Stimulated activated CD8-positive, alpha-beta memory T cell treated with anti-CD3 and anti-CD28 coated beads, Interleukin-4, amount 100 ng/mL, for 48 hours (primary cell): Measurements from ENCODE around the gene PITPNM3.
A peak's percentile ranks its signal among the peaks of the same experiment; 100 is the strongest.

Experiments used
- DNase-seq: peaks from one replicate; pipeline ENCODE4 v3.0.0-alpha.2; 2020

The PITPNM3 gene

DNA sequence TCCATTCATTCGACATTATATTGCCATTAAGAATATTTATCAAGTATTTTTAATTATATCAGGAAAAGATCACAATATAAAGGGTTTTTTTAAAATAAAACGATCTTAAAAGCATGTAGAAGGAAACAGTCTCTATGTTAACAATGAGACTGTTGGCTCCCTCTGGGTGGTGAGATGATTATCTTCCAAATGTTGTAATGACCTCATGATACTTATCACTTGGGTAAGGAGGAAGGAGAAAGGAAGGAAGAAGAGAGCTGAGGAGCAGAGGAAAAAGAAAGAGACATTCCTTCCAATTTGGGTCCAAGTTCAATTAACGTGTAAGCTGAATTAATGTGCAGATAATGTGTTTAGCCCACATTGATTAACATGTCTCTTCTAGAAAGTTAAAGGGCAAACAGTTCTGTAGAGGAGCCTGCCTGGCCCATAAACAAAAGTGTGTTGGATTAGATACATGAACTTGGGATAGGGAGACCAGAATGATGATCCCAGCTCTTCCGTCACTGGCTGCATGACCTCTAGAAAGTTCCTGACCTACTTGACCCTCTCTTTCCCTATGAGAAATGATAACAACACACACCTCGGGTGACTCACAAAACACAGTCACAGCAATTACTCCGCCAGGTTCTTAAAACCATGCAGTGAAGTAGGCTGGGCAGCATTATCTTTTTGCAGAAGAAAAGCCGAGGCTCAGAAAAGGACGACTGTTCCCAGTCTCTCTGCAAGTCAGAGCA is 80.1 kb downstream of the PITPNM3 start:
- no peak for DNase-seq

DNA sequence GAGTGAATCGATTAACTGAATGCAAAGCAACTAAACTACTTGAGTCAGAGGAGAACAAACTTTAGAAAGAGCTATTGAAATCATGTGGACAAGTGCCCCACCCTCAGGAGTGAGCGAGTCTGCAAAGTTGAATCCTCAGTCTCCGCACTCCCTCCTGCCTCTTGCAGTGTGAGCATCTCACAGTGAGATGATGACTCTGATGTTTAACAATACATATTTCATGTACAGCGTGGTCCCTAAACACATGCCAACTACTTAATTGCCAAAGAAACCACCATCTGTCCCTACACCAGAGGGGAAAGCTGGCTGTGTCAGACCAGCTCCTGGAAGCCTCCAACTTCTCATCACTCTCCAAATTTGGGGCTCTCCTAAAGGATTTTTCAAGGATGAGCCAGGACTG is 80.9 kb downstream of the PITPNM3 start:
- DNase-seq: no peak

DNA sequence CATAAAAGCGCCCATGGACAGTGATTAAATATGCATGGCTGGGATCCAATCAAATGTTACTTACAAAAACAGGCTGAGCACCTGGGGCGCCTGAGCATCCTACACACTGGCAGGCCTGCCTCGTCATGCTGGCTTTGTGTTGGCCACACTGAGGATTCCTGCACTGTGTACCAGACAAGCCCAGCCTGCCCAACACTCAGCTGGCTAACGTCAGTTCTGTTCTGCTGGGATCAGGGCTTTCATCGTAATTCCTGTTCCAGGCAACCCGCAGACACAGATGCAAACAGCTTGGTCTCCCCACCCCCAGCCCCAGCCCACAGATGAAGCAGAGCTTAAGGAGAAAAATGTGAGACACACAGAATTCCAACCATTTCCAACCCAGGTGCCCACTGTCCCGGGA is 81.4 kb downstream of the PITPNM3 start:
- DNase-seq: no peak

DNA sequence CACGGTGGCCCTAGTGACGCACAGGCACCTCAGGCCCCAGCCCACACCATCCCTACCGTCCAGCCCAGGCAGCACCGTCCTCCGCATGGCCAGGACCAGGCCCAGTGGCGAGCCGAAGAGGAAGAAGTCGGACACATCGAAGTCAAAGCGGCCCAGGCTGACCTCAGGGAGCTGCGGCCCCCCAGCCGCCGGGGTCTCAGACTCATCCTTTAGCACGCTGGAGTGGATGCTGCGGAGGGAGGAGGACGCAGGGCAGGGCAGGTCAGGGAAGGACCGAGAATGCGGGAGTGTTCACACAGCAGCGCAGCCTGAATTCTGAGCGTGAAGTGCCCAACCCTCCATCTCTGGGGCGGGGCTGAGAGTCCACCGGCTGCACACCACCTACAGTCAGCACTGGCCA is 82.0 kb downstream of the PITPNM3 start:
- DNase-seq: no peak

DNA sequence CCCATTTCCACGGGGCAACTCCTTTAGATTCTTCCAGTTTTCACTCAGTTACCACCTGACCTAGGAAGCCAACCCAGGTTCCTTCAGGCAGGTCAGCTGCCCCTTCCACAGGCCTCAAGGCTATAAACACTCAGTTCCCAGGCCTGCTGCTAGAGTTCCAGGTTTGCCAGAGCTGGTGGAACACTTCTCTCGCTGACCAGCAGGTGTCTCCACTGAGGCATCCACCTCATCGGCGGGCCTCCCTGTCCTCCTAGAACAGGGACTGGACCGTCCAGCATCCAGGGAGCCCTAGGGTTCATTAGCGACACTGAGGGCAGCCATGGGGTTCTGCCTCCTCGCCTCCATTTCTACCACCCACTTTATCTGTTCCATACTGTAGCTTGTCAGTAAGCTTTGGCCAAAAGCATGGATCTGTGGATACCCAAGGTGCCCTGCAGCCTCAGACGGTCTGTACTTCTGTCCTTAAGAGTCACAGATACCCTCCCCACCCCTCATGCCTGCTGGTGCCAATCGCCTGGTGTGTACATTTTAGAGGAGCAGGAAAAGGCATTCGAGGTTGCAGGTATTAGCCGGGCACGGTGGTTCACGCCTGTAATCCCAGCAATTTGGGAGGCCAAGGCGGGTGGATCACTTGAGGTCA is 83.1 kb downstream of the PITPNM3 start:
- peak; percentile 84 for DNase-seq

DNA sequence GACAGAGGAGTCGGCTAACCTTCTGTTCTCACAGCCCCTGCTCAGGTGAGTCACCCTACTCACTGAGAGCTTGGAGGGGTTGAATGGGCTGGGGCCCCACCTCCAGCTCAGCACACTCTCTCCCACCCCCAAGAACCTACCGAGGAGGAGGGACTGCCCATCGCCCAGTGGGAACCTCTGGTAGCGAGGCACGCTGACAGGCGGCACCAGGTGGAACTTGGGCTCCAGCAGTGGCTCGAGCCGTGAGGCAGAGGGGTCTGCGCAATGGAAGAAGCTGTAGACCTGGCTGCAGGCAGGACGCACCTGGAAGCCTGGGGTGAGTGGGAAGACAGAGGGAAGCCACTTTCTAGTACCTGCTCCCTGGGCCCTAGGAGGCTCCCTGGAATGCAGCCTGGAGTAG is 83.8 kb downstream of the PITPNM3 start:
- DNase-seq: no peak

DNA sequence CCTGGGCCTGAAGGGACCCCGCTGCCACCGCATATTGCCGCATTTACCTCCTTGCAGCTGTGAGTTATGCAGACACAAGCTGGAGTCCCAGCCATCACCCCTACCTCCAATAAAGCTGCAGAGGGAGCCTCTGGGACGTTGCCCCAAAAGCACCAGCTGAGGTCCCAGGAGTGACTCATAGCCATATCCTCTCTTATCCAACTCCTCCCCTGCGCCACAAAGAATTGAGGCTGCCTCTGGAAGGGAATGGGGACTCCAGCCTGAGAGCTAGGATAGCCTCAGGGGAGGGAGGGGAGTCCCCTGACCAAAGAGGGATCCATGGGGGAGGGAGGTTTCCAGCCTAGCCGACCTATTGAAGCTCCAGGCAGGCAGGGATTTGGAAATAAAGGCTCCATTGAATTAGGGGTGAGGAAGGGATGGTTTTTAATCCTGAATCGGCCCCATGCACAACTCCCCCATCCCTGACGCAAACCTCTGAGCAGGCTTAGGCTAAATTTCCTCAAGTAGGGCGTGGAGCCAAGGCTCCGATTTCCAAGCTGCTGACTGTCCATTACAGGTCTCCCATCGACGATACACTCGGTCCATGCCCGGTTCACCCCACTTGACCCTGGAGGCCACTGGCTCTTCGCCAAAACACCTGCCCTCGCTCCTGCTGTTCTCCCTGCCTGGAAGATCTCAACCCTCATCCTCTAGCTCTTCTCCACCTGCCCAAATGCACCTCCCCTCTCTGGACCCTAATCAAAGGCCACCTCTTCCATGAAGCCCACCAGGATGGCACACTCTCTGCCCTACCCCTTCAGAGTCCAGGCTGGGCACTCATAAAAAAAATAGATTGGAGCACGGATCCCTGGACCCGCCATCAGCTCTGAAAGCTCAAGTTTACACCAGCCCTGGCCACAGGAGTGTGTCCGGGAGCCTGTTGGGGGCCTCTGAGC is 84.6 kb downstream of the PITPNM3 start:
- no peak for DNase-seq

DNA sequence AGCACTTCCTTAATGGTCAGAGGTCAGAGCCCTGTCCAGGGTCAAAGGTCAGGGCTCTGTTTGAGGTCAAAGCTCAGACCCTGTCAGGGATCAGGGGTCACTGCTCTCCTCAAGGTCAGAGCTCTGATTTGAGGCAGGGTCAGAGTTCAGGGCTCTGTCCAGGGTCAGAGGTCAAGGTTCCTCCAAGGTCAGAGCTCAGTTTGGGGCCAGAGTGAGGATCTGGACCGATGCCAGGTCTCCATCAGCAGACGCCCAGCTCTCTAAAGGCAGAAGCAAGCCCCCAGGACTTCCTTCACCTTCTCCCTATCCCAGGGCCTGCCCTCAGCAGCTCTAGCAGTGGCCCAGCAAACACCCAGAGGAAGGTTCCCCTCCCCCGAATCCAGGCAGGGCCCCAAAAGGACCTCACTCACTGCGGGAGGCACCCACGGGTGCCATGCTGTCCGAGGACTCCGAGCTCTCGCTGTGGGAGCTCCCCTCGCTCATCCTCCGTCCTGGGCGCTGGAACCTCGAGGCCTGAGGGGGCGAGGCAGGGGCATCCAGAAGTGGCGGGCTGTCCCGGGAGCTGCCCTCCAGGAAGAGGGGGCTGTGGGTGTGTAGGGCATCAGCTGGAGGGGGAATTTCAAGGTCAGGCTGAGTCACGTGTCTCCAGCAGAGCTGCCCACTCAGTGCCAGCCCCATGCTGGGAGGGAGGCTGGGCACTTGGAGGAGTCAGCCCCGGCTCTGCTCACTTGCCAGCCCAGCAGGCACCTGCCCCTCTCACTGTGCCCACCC is 85.4 kb downstream of the PITPNM3 start:
- DNase-seq: no peak

DNA sequence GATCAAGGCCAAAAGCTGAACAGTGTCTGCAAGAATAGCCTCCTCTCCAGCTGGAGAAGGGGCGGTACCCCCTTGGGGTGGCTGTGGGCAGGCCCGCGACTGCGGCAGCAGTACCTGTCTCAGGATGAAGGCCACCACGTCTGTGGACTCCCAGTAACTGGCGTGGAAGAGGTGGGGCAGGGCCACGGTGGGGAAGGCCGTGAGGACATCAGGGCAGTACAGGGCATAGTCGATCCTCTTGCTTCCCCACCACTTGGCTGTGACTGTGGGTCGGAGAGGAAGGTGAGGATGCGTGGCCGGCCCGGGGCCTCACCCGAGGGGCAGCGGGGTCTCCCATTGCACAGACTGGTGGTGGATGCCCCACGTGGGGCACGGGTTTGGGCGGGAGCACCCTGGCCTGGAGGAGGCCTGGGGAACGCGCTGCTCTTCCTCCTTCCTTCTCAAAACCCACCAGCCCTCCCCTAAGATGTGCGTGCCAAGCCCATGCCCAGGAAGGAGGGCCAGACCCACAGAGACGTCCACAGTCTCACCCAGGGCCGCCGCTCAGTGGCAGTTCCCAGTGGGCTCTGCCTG is 86.1 kb downstream of the PITPNM3 start:
- DNase-seq: no peak

DNA sequence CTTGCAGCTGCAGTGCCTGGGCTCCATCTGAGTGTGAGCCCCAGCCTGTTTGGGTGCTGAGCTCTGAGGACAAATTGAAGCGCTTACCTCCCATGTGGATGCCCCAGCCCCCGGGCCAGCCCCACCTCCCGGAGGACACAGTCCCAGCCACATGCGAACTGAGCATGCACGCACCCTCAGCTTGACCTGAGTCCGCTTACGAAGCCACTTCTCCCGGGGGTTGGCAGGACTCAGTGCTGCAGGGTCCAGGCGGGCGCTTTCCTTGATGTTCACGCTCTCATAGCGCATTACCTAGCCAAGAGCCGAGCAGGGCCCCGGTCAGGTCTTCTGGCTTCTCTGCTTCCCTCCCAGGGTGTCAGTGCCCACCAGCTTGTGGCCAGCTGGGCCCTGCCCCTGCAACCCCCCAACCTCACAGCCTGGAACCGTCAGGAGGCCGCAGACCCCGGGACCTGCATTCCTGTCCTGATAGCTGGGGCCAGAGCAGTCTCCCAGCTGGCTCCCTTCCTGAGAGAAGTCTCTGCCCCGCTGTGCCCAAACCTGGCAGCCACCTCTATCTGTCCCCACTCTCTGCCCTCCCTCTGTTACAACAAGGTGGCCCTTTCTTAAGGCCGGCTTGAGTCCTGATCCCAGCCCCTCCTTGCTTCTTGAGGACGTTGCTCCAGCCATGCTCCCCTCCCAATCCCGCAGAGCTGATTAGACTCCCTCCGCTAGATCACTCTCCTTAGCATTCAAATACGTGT is 88.1 kb downstream of the PITPNM3 start:
- DNase-seq: no peak

DNA sequence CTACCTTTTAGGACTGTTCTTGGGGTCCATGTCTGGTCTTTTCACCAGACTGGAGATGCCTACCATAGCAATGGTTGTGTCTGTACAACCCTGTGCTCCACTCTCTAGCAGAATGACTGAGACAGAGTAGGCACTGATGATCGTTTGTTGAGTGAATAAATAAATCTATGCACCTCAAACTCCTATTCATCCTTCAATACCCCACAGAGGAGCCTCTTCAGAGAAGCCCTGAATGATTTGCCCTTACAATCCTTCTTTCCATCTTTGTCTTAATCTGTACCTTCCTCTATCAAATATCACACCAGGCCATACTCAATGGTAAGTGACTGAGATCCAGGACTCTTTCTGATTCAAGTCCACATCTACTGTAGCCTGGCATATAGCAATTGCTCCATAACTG is 88.8 kb downstream of the PITPNM3 start:
- no peak for DNase-seq

DNA sequence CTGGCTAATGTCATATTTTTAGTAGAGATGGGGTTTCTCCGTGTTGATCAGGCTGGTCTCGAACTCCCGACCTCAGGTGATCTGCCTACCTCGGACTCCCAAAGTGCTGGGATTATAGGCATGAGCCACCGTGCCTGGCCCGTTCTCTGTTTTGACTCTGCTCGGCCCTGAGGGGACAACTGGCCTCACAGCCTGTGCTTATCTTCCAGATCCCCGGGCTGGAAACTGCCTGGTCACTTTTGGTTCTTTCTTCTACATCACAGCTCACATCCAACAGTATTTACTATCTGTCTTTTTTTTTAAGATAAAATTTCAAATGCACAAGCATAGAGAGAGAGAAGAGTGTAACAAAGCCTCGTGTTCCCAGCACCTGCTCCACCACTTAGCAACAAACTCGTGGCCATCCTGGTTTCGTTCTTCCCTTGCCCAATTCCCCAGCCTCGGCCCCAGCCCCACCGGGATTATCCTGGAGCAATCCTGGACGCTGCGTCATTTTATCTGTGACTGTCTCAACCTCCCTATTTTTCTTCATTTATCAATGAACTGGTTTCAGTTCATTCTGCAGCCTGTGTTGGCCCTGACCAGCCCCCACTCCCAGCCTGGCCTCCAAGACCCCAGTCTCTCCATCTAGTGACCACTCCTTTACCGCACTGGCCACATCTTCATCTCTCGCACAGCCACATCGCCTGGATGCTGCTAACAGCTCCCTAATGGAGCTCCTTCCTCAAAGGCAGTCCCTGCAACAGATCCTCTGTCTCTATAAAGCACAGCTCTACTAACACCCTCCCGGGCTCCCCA is 91.0 kb downstream of the PITPNM3 start:
- no peak for DNase-seq

DNA sequence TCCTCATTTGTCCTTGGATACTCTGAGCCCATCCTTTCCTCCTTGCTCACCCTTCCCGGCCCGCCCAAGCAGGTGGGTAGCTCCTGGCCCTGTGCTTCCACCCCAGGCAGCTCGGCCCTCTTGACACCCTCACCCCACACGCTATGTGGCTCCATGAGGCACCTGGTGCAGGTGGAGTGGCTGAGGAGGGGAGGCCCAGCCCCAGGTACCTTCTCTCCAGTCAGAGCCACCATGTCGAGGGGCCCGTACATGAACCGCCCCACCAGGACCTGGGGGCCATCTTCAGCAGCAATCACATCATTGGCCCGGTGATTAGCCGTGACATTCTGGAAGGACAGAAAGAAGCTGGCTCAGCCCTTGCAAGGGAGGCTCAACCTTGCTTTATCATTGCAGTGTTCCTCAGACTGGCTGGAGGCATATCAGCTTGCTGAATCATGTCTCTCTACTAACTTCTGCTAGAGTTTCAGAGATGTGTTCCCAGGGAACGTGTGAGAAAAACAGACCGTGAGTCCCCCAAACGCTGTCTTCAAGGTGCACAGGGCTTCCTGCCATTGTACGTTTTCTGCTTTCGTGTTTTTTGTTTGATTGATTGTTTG is 91.8 kb downstream of the PITPNM3 start:
- no peak for DNase-seq

DNA sequence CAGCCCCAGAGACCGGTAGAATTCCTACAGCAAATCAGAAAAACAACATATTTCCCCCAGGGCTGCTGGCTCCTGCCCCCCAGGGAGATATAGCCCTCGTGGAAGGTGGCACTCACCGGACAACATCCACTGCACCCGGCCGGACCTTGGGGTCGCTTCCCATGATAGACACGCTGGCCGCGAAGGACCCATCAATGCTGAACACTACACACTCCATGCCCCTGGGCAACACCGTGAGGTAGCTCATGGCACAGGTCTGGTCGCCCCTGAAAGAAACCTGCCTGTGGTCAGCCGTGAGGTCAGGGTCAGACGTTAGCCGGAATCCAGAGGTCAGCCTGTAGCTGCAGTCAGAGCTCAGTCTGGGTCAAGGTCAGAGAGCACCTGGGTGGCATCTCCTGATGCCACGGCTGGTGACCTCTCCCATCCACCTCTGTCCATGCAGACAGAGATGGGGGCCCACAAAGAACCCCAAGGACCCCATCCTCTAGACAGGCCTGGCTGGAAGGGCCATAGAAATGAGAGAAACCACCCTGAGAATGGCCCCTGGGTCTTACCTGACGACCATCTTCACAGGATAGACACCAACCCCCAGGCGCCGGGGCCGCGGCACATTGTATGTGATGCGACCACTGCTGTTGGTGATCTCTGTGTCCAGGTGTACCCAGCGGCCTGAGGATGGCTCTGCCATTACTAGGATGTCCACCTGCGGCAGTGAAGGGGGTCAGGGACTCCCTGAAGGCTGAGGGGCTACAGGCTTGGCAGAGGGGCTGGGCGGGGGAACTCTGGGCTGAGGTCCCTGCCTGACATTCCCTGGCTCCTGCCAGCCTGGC is 92.5 kb downstream of the PITPNM3 start:
- DNase-seq: no peak

DNA sequence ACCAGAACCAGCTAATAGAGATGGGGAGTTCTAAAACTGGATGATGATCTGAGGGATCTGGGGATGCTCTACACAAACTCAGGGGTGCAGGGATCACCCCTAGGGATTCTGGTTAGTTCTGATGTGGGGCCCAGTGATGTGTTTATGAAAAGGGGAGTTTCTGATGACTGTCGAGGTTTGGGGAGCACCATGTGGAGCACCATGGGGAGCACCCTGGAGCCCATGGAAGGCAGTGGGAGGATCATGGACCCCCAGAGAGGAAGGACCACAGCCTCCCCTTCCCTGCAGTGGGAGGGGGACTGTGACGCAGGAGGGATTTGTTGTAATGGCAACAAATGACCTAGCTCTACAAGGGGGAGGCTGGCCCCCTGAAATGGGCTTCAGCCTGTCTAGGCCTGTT is 93.7 kb downstream of the PITPNM3 start:
- no peak for DNase-seq

DNA sequence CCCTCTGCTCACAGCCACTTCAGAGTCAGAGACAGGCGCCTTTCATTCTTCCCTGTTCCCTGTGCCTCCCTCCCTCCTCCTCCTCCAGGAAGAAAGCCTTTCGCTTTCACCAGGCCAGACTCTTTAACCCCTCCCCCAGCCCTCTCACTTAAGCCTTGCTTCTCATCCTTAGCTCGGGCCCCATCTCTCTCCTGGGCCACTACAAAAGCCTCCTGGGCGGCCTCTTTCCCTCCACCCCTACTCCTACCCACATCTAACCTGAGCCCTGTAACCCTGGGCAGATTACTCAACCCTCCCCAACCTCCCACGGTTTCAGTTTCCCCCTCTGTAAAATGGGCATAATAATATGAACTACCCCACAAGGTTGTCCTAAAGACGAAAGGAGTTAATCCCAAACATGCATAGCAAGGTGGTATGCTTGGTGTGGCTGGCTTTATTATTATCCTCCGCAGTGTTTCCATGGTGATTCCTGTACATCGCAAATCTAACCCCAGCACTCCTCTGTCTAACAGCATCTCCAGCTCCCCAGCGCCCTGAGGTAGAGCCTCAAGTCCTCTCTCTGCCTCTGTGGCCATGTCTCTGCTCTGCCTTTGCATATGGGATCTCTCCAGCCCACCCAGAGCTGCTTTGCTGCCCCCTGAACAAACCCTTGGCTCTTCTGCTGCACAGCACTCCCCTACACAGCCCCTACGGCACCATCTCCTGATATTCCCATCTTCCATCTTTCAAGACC is 94.4 kb downstream of the PITPNM3 start:
- DNase-seq: peak; percentile 48

DNA sequence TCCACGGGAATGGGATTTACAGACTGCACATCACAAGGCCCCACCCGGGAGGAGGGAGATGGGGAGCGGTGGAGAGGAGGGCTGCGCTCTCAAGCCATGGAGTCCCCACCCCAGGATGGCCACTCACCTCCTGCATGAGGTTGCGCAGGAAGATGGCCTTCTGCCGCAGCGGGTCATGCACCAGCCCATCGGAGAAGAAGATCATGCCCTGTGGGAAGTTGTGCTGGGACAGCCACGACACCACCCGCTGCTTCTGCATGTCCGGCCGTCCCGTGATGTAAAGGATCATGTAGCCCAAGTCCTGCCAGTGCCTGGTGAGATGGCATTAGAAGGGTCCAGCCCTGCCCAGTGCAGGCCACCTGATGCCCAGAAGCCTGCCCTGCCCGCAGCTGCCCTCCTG is 95.1 kb downstream of the PITPNM3 start:
- no peak for DNase-seq

DNA sequence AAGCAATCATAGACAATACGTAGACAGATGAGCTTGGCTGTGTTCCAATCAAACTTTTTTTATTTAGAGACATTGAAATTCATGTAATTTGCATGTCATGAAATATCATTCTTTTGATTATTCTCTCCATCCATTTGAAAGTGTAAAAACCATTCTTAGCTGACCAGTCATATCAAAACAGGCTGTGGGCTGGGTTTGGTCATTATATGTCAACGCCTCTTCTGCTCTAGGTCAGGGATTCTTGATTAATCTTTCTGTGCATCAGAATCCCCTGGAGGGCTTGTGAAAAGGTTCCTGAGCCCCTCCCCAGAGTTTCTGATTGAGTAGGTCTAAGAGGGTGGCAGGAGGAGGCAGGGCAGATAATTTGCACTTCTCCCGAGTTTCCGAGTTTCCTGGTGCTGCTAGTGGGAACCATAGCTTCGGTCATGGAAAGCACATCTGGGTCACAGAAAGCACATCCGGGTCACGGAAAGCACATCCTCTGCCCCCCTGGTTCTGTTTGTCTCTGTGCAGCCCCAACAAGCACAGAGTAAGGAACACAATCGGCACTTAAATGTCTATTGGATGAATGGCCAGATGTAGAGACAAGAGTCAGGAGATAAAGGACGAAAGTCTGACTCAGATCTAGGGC is 95.7 kb downstream of the PITPNM3 start:
- no peak for DNase-seq
